GM21367 (cell line): ENCODE results near the gene DNAL1.
"Not testable (repeated sequence)": the region's sequence is repeated elsewhere in the genome, so short reads cannot be mapped to it uniquely, and the experiment has no call there.

Experiments used
- ATAC-seq: cut with Tn5 transposase; IDR thresholded peaks from one replicate; pipeline ENCODE4 v1.9.1; 2021; ENCODE audit not compliant: unreplicated experiment

DNAL1 gene

GRCh38 chr14:73644531-73645247 is at the start of gene DNAL1:
DNAL1 (plus strand) TSS chr14:73644986; CDS start chr14:73645040, 54 bp downstream.
- ATAC-seq = peak; percentile 88

GRCh38 chr14:73599499-73599898 is 45.3 kb upstream of the DNAL1 start:
- no peak for ATAC-seq

DNA sequence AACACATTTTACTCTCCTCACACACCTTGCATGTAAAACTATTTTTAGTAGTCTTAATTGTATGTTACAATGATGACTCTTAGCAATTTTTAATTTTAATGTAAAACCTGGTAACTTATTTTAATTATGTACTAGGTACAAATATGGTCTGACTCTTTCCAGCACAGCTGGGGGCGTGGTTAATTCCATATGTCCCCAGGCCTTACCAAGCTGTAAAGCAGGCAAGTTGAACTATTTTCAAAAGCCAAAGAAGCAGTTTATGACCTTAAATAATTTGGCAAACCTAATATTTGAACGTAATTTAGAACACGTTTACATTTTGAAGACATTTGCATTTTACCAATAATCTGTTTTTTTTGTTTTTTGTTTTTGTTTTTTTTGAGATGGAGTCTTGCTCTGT is 41.8 kb upstream of the DNAL1 start:
- no peak for ATAC-seq

DNA sequence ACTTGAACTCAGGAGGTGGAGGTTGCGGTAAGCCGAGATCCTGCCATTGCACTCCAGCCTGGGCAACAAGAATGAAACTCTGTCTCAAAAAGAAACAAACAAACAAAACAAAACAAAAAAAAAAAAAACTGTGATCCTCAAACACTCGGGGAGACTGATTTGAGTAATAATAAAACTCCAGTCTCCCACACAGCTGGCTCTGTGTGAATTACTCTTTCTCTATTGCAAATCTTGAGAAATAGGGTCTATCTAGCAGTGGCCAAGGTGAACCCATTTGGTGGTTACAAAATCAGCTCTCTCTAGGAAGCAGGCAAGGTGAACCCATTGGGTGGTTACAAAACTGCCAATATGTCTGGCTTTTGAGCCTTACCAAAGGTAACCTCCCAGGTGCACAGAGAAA is 38.5 kb upstream of the DNAL1 start:
- no peak for ATAC-seq

DNA sequence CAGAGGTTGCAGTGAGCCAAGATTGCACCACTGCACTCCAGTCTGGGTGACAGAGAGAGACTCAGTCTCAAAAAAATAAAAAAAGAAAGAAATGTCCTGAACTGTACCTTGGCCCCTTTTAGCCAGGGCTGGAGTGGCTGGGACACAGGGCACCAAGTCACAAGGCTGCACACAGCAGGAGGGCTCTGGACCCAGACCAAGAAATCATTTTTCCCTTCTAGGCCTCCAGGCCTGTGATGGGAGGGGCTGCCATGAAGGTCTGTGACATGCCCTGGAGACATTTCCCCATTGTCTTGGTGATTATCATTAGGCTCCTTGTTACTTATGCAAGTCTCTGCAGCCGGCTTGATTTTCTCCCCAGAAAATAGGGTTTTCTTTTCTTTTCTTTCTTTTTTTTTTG is 37.5 kb upstream of the DNAL1 start:
- no peak for ATAC-seq

- ATAC-seq = no peak
These were observed 34.1 kb upstream of the DNAL1 start for GRCh38 chr14:73610687-73611086.

DNA sequence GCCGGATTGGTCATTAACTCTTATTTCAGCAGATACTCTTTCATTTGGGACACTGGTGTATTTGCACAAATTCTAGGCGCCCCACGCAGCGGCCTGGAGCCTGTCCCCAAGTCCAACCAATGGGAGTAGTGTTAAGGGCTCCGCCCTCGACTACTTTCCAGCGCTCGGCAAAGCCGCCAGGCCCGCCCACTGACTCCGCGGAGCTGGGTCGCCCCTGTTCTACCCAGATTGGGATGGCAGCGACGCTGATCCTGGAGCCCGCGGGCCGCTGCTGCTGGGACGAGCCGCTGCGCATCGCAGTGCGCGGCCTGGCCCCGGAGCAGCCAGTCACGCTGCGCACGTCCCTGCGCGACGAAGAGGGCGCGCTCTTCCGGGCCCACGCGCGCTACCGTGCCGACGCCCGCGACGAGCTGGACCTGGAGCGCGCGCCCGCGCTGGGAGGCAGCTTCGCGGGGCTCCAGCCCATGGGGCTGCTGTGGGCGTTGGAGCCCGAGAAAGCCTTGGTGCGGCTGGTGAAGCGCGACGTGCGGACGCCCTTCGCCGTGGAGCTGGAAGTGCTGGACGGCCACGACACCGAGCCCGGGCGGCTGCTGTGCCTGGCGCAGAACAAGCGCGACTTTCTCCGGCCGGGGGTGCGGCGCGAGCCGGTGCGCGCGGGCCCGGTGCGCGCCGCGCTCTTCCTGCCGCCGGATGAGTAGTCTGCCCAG is 32.3 kb upstream of the DNAL1 start, which contains the start of gene ACOT6:
TSS of gene ACOT6 (plus strand) at position 179 of the 707 bp plus-strand sequence. CDS start at position 234, 55 bp downstream.
- peak; percentile 67 for ATAC-seq

GRCh38 chr14:73613046-73613383 is 31.8 kb upstream of the DNAL1 start:
- no peak for ATAC-seq

DNA sequence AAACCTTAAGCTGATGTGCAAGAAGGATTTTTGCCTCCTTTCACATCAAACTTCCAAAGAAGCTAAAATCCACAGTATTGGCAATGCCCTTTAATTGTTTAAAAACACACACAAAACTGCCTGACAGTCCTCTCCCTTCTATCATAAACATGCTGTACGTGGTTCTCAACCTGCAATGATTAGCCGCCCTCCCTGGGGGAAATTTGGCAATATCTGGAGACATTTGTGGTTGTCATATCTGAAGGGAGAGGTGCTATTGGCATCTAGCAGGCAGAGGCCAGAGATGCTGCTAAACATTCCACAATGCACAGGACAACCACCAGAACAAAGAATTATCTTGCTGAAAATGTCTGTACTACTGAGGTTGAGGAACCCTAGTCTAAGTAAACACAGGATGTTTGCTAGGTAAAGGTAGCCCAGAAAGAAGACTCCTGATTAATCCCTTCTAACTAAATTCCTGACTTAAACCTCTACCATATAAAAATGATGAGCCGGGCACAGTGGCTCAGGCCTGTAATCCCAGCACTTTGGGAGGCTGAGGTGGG is 31.3 kb upstream of the DNAL1 start:
- no peak for ATAC-seq

GRCh38 chr14:73616831-73617230 is 28.0 kb upstream of the DNAL1 start:
- no peak for ATAC-seq

- no peak for ATAC-seq
These were observed 25.3 kb upstream of the DNAL1 start for GRCh38 chr14:73619524-73619923.

- ATAC-seq = no peak
These were observed 24.5 kb upstream of the DNAL1 start for GRCh38 chr14:73620268-73620667.

DNA sequence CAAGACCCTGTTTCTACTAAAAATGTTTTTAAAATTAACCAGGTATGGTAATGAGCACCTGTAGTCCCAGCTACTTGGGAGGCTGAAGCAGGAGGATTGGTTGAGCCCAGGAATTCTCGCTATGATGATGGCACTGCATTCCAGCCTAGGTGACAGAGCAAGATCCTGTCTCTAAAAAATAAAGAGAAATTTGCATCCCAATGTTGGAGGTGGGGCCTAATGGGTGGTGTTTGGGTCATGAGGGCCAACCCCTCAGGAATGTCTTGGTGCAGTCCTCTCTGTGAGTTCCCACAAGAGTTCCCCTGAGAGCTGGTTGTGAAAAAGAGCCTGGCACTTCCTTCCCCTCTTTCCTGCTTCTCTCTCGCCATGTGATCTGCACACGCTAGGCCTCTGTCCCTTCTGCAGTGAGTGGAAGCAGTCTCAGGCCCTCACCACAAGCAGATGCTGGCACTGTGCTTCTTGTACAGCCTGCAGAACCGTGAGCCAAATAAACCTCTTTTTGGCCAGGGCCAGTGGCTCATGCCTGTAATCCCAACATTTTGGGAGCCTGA is 21.2 kb upstream of the DNAL1 start:
- ATAC-seq = no peak

DNA sequence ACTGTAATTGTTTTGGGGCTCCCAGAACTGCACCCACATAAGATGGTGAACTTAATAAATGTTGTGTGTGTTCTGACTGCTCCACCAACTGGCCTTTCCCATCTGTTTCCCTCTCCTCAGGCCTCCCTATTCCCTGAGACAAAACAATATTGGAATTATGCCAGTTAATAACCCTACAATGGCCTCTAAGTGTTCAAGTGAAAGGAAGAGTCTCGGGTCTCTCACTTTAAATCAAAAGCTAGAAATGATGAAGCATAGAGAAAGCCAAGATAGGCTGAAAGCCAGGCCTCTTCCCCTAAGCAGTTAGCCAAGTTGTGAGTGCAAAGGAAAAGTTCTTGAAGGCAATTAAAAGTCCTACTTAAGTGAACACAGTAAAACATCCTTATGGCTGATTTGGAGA is 19.1 kb upstream of the DNAL1 start:
- ATAC-seq = no peak

DNA sequence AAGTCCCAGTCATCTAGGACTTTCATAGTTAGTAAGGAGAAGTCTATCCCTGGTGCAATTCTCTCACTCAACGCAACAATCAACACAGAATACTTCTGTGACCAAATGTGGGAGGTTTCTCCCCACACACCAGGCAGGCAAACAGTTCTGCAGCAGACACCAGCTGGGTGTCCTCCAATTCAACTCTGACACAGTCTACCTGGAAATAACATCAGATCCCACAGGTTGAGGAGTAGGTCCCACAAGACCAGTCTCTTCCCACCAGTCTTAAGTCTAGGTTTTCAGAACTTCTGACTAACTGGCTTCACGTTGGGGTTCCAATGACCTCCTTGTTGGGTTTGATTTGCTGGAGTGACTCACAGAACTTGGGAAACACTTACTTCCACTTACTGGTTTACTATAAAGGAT is 17.6 kb upstream of the DNAL1 start:
- no peak for ATAC-seq

DNA sequence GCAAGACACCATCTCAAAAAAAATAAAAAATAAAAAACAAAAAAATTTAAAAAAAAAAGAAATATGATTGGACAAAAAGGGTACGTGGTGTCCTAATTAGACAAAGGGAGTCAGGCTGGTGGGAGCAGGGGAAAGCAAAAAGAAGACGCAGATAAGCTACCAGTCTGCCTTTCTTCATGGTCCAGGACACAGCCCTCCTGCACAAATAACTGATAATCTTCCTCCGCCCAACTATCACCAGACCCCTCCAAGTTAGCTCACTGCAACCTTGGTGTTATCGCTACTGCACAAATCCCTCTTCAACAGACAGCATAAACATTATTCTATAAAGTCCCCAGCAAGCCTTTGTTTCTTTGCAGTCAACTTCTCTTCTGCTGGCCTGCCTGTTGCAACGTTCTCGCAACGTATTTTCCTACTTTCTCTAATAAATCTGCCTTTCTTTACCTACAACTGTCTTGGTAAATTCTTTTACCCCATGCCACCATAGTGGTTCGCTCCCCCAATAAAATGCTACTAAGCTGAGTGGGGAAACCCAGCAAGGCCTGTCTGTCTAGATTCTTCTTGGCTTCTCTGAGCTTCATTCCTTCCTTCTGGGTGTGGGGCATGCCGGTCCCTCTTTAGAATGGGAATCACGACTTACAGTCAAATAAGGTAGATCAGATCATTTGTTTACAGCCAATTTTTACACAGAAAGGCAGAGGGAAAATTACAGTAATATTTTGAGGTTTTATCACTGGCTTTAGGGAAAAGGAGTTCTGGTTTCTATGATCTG is 14.6 kb upstream of the DNAL1 start:
- no peak for ATAC-seq

- no peak for ATAC-seq
These were observed 11.4 kb upstream of the DNAL1 start for GRCh38 chr14:73633116-73634010.

DNA sequence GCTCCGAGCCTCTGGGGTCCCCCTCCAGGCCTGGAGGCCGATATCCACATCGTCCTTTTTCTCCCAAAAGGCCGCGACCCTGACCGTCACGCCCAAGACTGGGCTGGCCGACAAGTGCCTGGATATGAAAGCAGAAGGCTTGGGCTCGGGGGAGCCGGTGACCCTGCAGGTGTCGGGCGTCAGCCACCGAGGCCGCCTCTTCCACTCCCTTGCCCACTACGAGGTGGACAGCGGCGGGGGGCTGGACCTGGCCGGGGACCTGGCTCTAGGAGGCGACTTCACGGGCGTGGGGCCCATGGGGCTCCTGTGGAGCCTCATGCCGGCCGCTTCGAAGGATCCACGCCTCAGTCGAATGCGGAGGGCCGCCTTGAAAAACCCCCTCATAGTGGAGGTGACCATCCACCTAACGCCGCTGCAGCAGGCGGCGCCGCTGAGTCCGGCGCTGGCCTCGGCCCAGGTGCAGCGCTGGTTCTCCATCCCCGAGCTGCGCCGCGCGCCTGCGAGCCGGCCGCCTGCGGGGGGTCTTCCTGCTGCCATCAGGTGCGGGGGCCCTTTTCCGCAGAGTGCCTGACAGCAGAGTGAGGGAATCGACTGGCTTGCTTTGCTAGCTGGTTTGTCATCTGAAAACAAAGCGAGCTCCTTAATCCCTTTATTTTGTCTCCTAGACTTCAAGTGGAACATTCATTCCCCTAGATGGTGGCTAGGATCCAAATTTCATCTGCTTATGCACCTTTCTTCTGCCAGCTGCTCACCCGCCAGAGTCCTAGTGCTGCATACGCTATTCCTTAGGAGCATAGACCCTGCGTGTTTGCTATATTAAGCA is 10.6 kb upstream of the DNAL1 start:
- ATAC-seq = no peak

DNA sequence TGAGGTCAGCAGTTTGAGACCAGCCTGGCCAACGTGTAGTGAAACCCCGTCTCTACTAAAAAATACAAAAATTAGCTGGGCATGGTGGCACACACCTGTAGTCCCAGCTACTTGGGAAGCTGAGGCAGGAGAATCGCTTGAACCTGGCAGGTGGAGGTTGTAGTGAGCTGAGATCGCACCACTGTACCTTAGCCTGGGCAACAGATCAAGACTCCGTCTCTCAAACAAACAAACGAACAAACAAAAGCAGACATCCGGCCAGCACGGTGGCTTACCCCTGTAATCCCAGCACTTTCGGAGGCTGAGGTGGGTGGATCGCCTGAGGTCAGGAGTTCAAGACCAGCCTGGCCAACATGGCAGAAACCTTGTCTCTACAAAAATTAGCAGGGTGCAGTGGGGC is 8.4 kb upstream of the DNAL1 start:
- ATAC-seq = not testable (repeated sequence)
